Measurements from ENCODE around the gene CDK14. TPM values are rescaled to one million over a fixed set of nuclear protein-coding genes. Genes with fewer than 3 reads are reported as not detected.

Gene CDK14
- total and polyA plus RNA-seq, 2 of the 8 experiments (the other 6 are each of a cell fraction or from before 2014, with no cell fraction given), result 5.5 to 47.3 TPM

DNA sequence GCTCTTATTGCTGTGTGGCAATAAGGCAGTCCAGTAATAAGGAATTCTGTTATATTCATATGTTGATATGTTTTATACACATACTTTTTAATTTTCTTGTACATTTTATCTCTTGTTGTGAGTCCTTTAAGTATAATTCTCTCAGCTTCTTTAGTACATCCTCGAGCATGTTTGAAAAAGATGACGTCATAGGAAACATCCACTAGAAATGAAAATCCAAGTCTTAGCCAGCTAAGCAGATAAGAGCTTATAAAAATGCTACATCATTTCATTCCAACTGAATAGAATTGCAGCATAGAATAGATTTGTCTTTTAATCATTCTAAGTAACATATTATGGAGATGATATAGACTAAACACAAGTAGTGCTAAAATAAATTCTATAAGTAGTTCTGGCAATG lies 384.4 kb downstream of the CDK14 start:
- no peak overlapping the region for H3K4me2 ChIP-seq (ENCODE audit: insufficient read depth in 1 of 2, low read depth in 2 of 2, low read length in 2 of 2)
- H3K79me1 ChIP-seq (ENCODE audit: low read depth, low read length), result no peaks in the 10 kb centered on the region
- H4K91ac ChIP-seq (replicated peaks; ENCODE audit: insufficient read length, low read length), result no peak overlapping the region
- no peaks in the 10 kb centered on the region; a peak in 3 of 8 replicates for H3K36me3 ChIP-seq (ENCODE audit: control insufficient read depth in 2 of 4, insufficient read depth in 4 of 4, low read length in 3 of 4)
- H3K18ac ChIP-seq (ENCODE audit: extremely low read depth, low read length), result no peak overlapping the region
- H3K23me2 ChIP-seq (ENCODE audit: low read depth, low read length), result no peaks in the 10 kb centered on the region
- no peak overlapping the region for H3K23ac ChIP-seq (ENCODE audit: insufficient read length)
- H2BK15ac ChIP-seq (ENCODE audit: low read length), result no peak overlapping the region
- H3K79me2 ChIP-seq (ENCODE audit: control insufficient read depth in 1 of 2, insufficient read depth in 2 of 2, low read length in 2 of 2), result no peaks in the 10 kb centered on the region
- no peak overlapping the region for H2BK5ac ChIP-seq (ENCODE audit: low read depth, low read length)
- H3K14ac ChIP-seq (ENCODE audit: insufficient read length), result no peak overlapping the region
- no peaks in the 10 kb centered on the region for H4K20me1 ChIP-seq (replicated peaks in 1 of 2; ENCODE audit: control insufficient read depth in 1 of 2, insufficient read depth in 2 of 2, low read length in 2 of 2)
- H3K4me1 ChIP-seq (replicated peaks in 1 of 4; ENCODE audit: control insufficient read depth in 3 of 4, insufficient read depth in 4 of 4, low read length in 3 of 4), result no peaks in the 10 kb centered on the region
- 73% methylated on average over 2 of the region's 2 CpGs; no CpG with 5 or more reads in 1 of the 2 experiments for WGBS, 2 experiments (ENCODE audit: extremely low coverage in 1 of 2, insufficient coverage in 1 of 2, insufficient read length in 1 of 2, insufficient replicate concordance in 2 of 2, low coverage in 1 of 2, low lambda C conversion rate in 2 of 2, missing lambda C conversion rate in 1 of 2)
- H2AK5ac ChIP-seq (ENCODE audit: low read depth, low read length), result no peak overlapping the region
- H4K5ac ChIP-seq (ENCODE audit: insufficient read length, low read depth, low read length), result no peak overlapping the region
- no peak for DNase-seq (ENCODE audit: low read depth in 1 of 2, low spot score in 2 of 2)
- no peak overlapping the region for H3K27ac ChIP-seq (ENCODE audit: low read depth, low read length)
- H2AFZ ChIP-seq (ENCODE audit: low read length), result no peak overlapping the region
- ChIA-PET POLR2A (ENCODE audit: partially characterized antibody) (no interaction called here), CTCF (ENCODE audit: partially characterized antibody) (interaction anchor here (1.0 kb wide), 1 partner anchor 272 kb away, joined by 3 read pairs; no protein-coding TSS in a partner anchor)
- H4K8ac ChIP-seq (ENCODE audit: extremely low read depth, insufficient read depth, low read length), result no peak overlapping the region
- no peak overlapping the region for H2BK12ac ChIP-seq (ENCODE audit: low read depth, low read length)
- no peak overlapping the region for H3K9ac ChIP-seq (replicated peaks in 1 of 4; ENCODE audit: extremely low read depth in 1 of 4, low read depth in 3 of 4, low read length in 3 of 4)
- H2BK120ac ChIP-seq (replicated peaks; ENCODE audit: low read depth, low read length), result no peak overlapping the region
- H2BK20ac ChIP-seq (ENCODE audit: low read length), result no peak overlapping the region
- H3K4me3 ChIP-seq (ENCODE audit: extremely low read depth in 1 of 4, insufficient read depth in 2 of 4, low read depth in 3 of 4, low read length in 4 of 4), result no peak overlapping the region
- no peaks in the 10 kb centered on the region for H3K27me3 ChIP-seq (replicated peaks in 1 of 4; ENCODE audit: control insufficient read depth in 3 of 4, extremely low read depth in 1 of 4, insufficient read depth in 3 of 4, low read length in 3 of 4)
- no peak overlapping the region for H3K4ac ChIP-seq (replicated peaks; ENCODE audit: insufficient read length, low read depth, low read length)
- peaks cover 20 to 28% of the 10 kb centered on the region in 2 experiments for H3K9me3 ChIP-seq (ENCODE audit: insufficient read depth in 2 of 2, low read depth in 1 of 2, low read length in 1 of 2)
- no peak overlapping the region for H3K56ac ChIP-seq (replicated peaks; ENCODE audit: insufficient read length, low read depth, low read length)
- no peak for FAIRE-seq
- TF ChIP-seq, protein P1, sequence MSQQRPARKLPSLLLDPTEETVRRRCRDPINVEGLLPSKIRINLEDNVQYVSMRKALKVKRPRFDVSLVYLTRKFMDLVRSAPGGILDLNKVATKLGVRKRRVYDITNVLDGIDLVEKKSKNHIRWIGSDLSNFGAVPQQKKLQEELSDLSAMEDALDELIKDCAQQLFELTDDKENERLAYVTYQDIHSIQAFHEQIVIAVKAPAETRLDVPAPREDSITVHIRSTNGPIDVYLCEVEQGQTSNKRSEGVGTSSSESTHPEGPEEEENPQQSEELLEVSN (IDR thresholded peaks at IDR 0.05), result no peak
- TF ChIP-seq TCF12 (IDR thresholded peaks at IDR 0.05; ENCODE audit: low read depth, low read length) (no peak), SUZ12 (IDR thresholded peaks at IDR 0.05; ENCODE audit: low read length) (no peak), SIN3A (conservative IDR thresholded peaks at IDR 0.05 in 1 of 2, IDR thresholded peaks at IDR 0.05 in 1 of 2; ENCODE audit: low read depth in 1 of 2, low read length in 2 of 2) (no peak), CEBPB (IDR thresholded peaks at IDR 0.05; ENCODE audit: low read depth, low read length) (no peak), TAF1 (IDR thresholded peaks at IDR 0.05; ENCODE audit: low read depth, low read length) (no peak), HDAC2 (IDR thresholded peaks at IDR 0.05; ENCODE audit: borderline replicate concordance in 1 of 2, low read depth in 2 of 2, low read length in 2 of 2) (no peak), BACH1 (IDR thresholded peaks at IDR 0.05; ENCODE audit: low read length) (no peak), CHD2 (IDR thresholded peaks at IDR 0.05; ENCODE audit: low read length) (no peak)
- TF ChIP-seq, protein P2, sequence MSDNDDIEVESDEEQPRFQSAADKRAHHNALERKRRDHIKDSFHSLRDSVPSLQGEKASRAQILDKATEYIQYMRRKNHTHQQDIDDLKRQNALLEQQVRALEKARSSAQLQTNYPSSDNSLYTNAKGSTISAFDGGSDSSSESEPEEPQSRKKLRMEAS (IDR thresholded peaks at IDR 0.05), result no peak
